Measurements from ENCODE around the gene PDIA5. TPM values are rescaled to one million over a fixed set of nuclear protein-coding genes. Genes with fewer than 3 reads are reported as not detected.

Gene PDIA5
- total and polyA plus RNA-seq, 4 donors = 36.8 to 94.6 (median 63.3) TPM

- Histone ChIP-seq H3K9me3 (ENCODE audit: control insufficient read depth in 4 of 4, low read length in 3 of 4) (no peaks in the 10 kb centered on the region), H3K27ac (ENCODE audit: low read depth in 1 of 2, low read length in 2 of 2) (no peak overlapping the region), H3K27me3 (ENCODE audit: control insufficient read depth in 4 of 4, insufficient read depth in 4 of 4, low read length in 3 of 4) (no peaks in the 10 kb centered on the region), H3K4me3 (ENCODE audit: low read depth in 1 of 3, low read length in 3 of 3) (no peak overlapping the region), H3K9ac (ENCODE audit: low read depth in 1 of 2, low read length in 2 of 2) (no peak overlapping the region), H3K36me3 (ENCODE audit: control insufficient read depth in 4 of 4, insufficient read depth in 3 of 4, low read depth in 1 of 4, low read length in 3 of 4) (peaks cover 9 to 71% (median 56%) of the 10 kb centered on the region in 4 donors), H3K4me1 (ENCODE audit: control insufficient read depth in 4 of 4, insufficient read depth in 4 of 4, low read length in 3 of 4) (peaks cover 0 to 2% (median 0%) of the 10 kb centered on the region in 4 donors)
- peak; percentile 52 for TF ChIP-seq NR2F2 (IDR thresholded peaks at IDR 0.05)
- peak; percentile 26 to 58 for TF ChIP-seq RAD21 (IDR thresholded peaks at IDR 0.05)
- no peak for TF ChIP-seq SP1 (IDR thresholded peaks at IDR 0.05)
- no peak for DNase-seq (ENCODE audit: low spot score)
- WGBS = 69% methylated on average over 5 of the region's 5 CpGs
These were observed 47.1 kb downstream of the PDIA5 start for GRCh38 chr3:123113889-123114450.

GRCh38 chr3:123116116-123116515 is 49.3 kb downstream of the PDIA5 start:
- H3K36me3 ChIP-seq (ENCODE audit: control insufficient read depth in 4 of 4, insufficient read depth in 3 of 4, low read depth in 1 of 4, low read length in 3 of 4) = peaks cover 7 to 73% (median 54%) of the 10 kb centered on the region in 4 donors
- no peak for DNase-seq (ENCODE audit: low spot score)
- H3K9ac ChIP-seq (ENCODE audit: low read depth in 1 of 2, low read length in 2 of 2) = no peak overlapping the region
- TF ChIP-seq REST (IDR thresholded peaks at IDR 0.05) (no peak), CTCF (IDR thresholded peaks at IDR 0.05; ENCODE audit: low read depth, low read length, missing input control) (no peak), GABPA (IDR thresholded peaks at IDR 0.05 in 1 of 2, conservative IDR thresholded peaks at IDR 0.05 in 1 of 2) (no peak), YY1 (IDR thresholded peaks at IDR 0.05) (no peak), MAX (IDR thresholded peaks at IDR 0.05) (no peak), NR2F2 (IDR thresholded peaks at IDR 0.05) (no peak), FOXA1 (IDR thresholded peaks at IDR 0.05) (no peak), HNF4A (conservative IDR thresholded peaks at IDR 0.05) (no peak), ZBTB33 (IDR thresholded peaks at IDR 0.05) (no peak), FOXA2 (IDR thresholded peaks at IDR 0.05) (no peak), ATF3 (IDR thresholded peaks at IDR 0.05) (no peak), TAF1 (conservative IDR thresholded peaks at IDR 0.05) (no peak), EGR1 (IDR thresholded peaks at IDR 0.05; ENCODE audit: low read depth in 2 of 2) (no peak)
- H3K27me3 ChIP-seq (ENCODE audit: control insufficient read depth in 4 of 4, insufficient read depth in 4 of 4, low read length in 3 of 4) = no peaks in the 10 kb centered on the region
- no peak overlapping the region for H3K4me3 ChIP-seq (ENCODE audit: low read depth in 1 of 3, low read length in 3 of 3)
- peaks cover 0 to 10% (median 4%) of the 10 kb centered on the region in 4 donors for H3K4me1 ChIP-seq (ENCODE audit: control insufficient read depth in 4 of 4, insufficient read depth in 4 of 4, low read length in 3 of 4)
- no peaks in the 10 kb centered on the region for H3K9me3 ChIP-seq (ENCODE audit: control insufficient read depth in 4 of 4, low read length in 3 of 4)
- 96% methylated on average over 10 of the region's 10 CpGs for WGBS
- H3K27ac ChIP-seq (ENCODE audit: low read depth in 1 of 2, low read length in 2 of 2) = no peak overlapping the region
